Loucy (cell line): Measurements from ENCODE around the gene TJP2.

ENCODE experiments used
- H2AFZ ChIP-seq: fragments of 200-600 bp; sonication (generic); 2 replicates; pipeline ENCODE4 v1.6.0; 2016; ENCODE audit warnings: antibody characterized with exemption, mild to moderate bottlenecking, low read length, moderate library complexity
- H3F3A ChIP-seq: fragments of 200-600 bp; 2 replicates; pipeline ENCODE4 v1.6.0; 2016; ENCODE audit warnings: antibody characterized with exemption, low read depth, mild to moderate bottlenecking
- H3K27me3 ChIP-seq: fragments of 200-600 bp; sonication (generic); 2 replicates; pipeline ENCODE4 v1.6.1; 2014; ENCODE audit warnings: low read length, mild to moderate bottlenecking; ENCODE audit not compliant: insufficient read depth, poor library complexity, severe bottlenecking
- H3K36me3 ChIP-seq: fragments of 200-600 bp; sonication (generic); 2 replicates; pipeline ENCODE4 v1.6.1; 2016; ENCODE audit warnings: low read length; ENCODE audit not compliant: insufficient read depth
- H3K4me1 ChIP-seq: fragments of 200-600 bp; sonication (generic); 2 replicates; pipeline ENCODE4 v1.5.1; 2014; ENCODE audit warnings: low read length, mild to moderate bottlenecking; ENCODE audit not compliant: insufficient read depth, poor library complexity, severe bottlenecking
- H3K4me2 ChIP-seq: fragments of 200-600 bp; sonication (generic); 2 replicates; pipeline ENCODE4 v1.6.0; 2014; ENCODE audit warnings: antibody characterized with exemption, low read length, low read depth, mild to moderate bottlenecking; ENCODE audit not compliant: poor library complexity, severe bottlenecking
- H3K4me3 ChIP-seq: fragments of 200-600 bp; sonication (generic); 2 replicates; pipeline ENCODE4 v1.5.1; 2014; ENCODE audit warnings: low read length, mild to moderate bottlenecking, mixed read lengths; ENCODE audit not compliant: poor library complexity, severe bottlenecking
- H3K79me2 ChIP-seq: fragments of 200-600 bp; sonication (generic); 2 replicates; pipeline ENCODE4 v1.6.1; 2014; ENCODE audit warnings: low read length; ENCODE audit not compliant: insufficient read depth
- H3K9ac ChIP-seq: fragments of 200-600 bp; sonication (generic); 2 replicates; pipeline ENCODE4 v1.6.0; 2014; ENCODE audit warnings: mild to moderate bottlenecking, low read depth, low read length, moderate library complexity; ENCODE audit not compliant: poor library complexity, severe bottlenecking
- H3K9me2 ChIP-seq: fragments of 200-600 bp; sonication (generic); replicated peaks from 2 replicates; pipeline ENCODE4 v1.6.1; 2016; ENCODE audit warnings: low read depth, low read length, mixed read lengths
- H3K9me3 ChIP-seq: fragments of 200-600 bp; sonication (generic); 2 replicates; pipeline ENCODE4 v1.6.1; 2014; ENCODE audit warnings: mild to moderate bottlenecking, antibody characterized with exemption, low read length, low read depth; ENCODE audit not compliant: insufficient read depth
- H4K20me1 ChIP-seq: fragments of 200-600 bp; sonication (generic); 2 replicates; pipeline ENCODE4 v1.6.0; 2014; ENCODE audit warnings: antibody characterized with exemption, low read length, mild to moderate bottlenecking; ENCODE audit not compliant: insufficient read depth, poor library complexity, severe bottlenecking
- CTCF ChIP-seq: fragments of 200-600 bp; sonication (generic); conservative IDR thresholded peaks from 2 replicates; pipeline ENCODE4 v1.5.1; 2014; ENCODE audit warnings: mild to moderate bottlenecking, antibody characterized with exemption, low read length
- EZH2phosphoT487 ChIP-seq: fragments of 200-600 bp; IDR thresholded peaks from 2 replicates; pipeline ENCODE4 v1.6.1; 2018; ENCODE audit warnings: antibody characterized with exemption, mild to moderate bottlenecking, moderate library complexity, borderline replicate concordance

The TJP2 gene

GRCh38 chr9:69248005-69248404 is 73.9 kb downstream of the TJP2 start:
- Histone ChIP-seq H3F3A (no peaks in the 10 kb centered on the region), H3K4me1 (no peaks in the 10 kb centered on the region), H3K79me2 (no peaks in the 10 kb centered on the region), H3K36me3 (peaks cover 83% of the 10 kb centered on the region; the same call in 1 of the 2 replicates), H3K27me3 (no peaks in the 10 kb centered on the region), H3K9ac (no peak overlapping the region), H3K9me3 (no peaks in the 10 kb centered on the region), H3K4me2 (no peak overlapping the region), H4K20me1 (no peaks in the 10 kb centered on the region), H3K9me2 (no peaks in the 10 kb centered on the region), H2AFZ (no peak overlapping the region), H3K4me3 (no peak overlapping the region)
- no peak for TF ChIP-seq CTCF
- TF ChIP-seq EZH2phosphoT487, result no peak

- H3K4me2 ChIP-seq, result no peak overlapping the region
- H3K9ac ChIP-seq, result no peak overlapping the region
- no peak for TF ChIP-seq CTCF
- no peak for TF ChIP-seq EZH2phosphoT487
- no peaks in the 10 kb centered on the region for H3K9me2 ChIP-seq
- no peaks in the 10 kb centered on the region for H3K4me1 ChIP-seq
- no peaks in the 10 kb centered on the region for H3K79me2 ChIP-seq
- no peak overlapping the region for H3K4me3 ChIP-seq
- no peaks in the 10 kb centered on the region for H3F3A ChIP-seq
- no peaks in the 10 kb centered on the region for H3K27me3 ChIP-seq
- peaks cover 95% of the 10 kb centered on the region; the same call in 1 of the 2 replicates for H3K36me3 ChIP-seq
- H2AFZ ChIP-seq, result no peak overlapping the region
- H3K9me3 ChIP-seq, result no peaks in the 10 kb centered on the region
- no peaks in the 10 kb centered on the region for H4K20me1 ChIP-seq
These were observed 75.3 kb downstream of the TJP2 start for GRCh38 chr9:69249337-69249736.

GRCh38 chr9:69250681-69251080 is 76.6 kb downstream of the TJP2 start:
- H3F3A ChIP-seq, result no peaks in the 10 kb centered on the region
- H3K9ac ChIP-seq, result no peak overlapping the region
- H3K4me1 ChIP-seq, result no peaks in the 10 kb centered on the region
- no peak overlapping the region for H2AFZ ChIP-seq
- H3K27me3 ChIP-seq, result no peaks in the 10 kb centered on the region
- no peak overlapping the region for H3K4me2 ChIP-seq
- TF ChIP-seq CTCF (no peak), EZH2phosphoT487 (no peak)
- H3K9me3 ChIP-seq, result no peaks in the 10 kb centered on the region
- H4K20me1 ChIP-seq, result no peaks in the 10 kb centered on the region
- no peaks in the 10 kb centered on the region for H3K79me2 ChIP-seq
- peaks cover 93% of the 10 kb centered on the region; the same call in 1 of the 2 replicates for H3K36me3 ChIP-seq
- H3K9me2 ChIP-seq, result no peaks in the 10 kb centered on the region
- no peak overlapping the region for H3K4me3 ChIP-seq
